WTC11 (cell line): Measurements from ENCODE around the gene KCNMA1. TPM values are rescaled to one million over a fixed set of nuclear protein-coding genes. Genes with fewer than 3 reads are reported as not detected.

Experiments
- ATAC-seq: fragments of 200-7000 bp; cut with Tn5 transposase; 2 replicates; pipeline ENCODE4 v1.10.0; 2021; ENCODE audit warnings: mild to moderate bottlenecking, moderate library complexity
- CTCF ChIA-PET: fragments of 300-600 bp; sonication (Branson Sonifier 250); formaldehyde crosslinking; loops from one replicate; lab custom pipeline; 2021; ENCODE audit warnings: antibody characterized with exemption; lab: Charles Lee
- POLR2A ChIA-PET: fragments of 350-600 bp; sonication (Branson Sonifier 250); formaldehyde crosslinking; loops from one replicate; lab custom pipeline; 2021; ENCODE audit warnings: antibody characterized with exemption; lab: Charles Lee
- DNase-seq: peaks from one replicate; pipeline ENCODE4 v3.0.0; 2021; ENCODE audit warnings: low spot score
- H3K27ac Mint-ChIP-seq: 2 replicates; pipeline ENCODE4 v1.8.0; 2021; ENCODE audit warnings: mixed read lengths
- H3K27me3 Mint-ChIP-seq: 2 replicates; pipeline ENCODE4 v1.8.0; 2021; ENCODE audit warnings: low read depth, mild to moderate bottlenecking, moderate library complexity, mixed read lengths
- H3K36me3 Mint-ChIP-seq: 2 replicates; pipeline ENCODE4 v1.8.0; 2021; ENCODE audit warnings: mixed read lengths
- H3K4me1 Mint-ChIP-seq: 2 replicates; pipeline ENCODE4 v1.8.0; 2022; ENCODE audit warnings: mixed read lengths
- H3K4me3 Mint-ChIP-seq: 2 replicates; pipeline ENCODE4 v1.8.0; 2021; ENCODE audit warnings: mild to moderate bottlenecking, moderate library complexity, mixed read lengths
- H3K9me3 Mint-ChIP-seq: 2 replicates; pipeline ENCODE4 v1.8.0; 2021; ENCODE audit warnings: mixed read lengths
- CBFB ChIP-seq: sonication (generic); formaldehyde crosslinking; IDR thresholded peaks from 2 replicates; pipeline ENCODE4 v1.8.1; 2022; ENCODE audit warnings: mild to moderate bottlenecking, low read depth, missing genetic modification reagents
- ELF4 ChIP-seq: sonication (generic); formaldehyde crosslinking; IDR thresholded peaks from 2 replicates; pipeline ENCODE4 v1.8.1; 2022; ENCODE audit warnings: low read depth, mild to moderate bottlenecking, moderate library complexity, missing genetic modification reagents
- FOXJ3 ChIP-seq: sonication (generic); formaldehyde crosslinking; IDR thresholded peaks from 2 replicates; pipeline ENCODE4 v1.9.0; 2021; ENCODE audit warnings: missing genetic modification reagents, mild to moderate bottlenecking, borderline replicate concordance
- GABPB1 ChIP-seq: sonication (generic); formaldehyde crosslinking; IDR thresholded peaks from 2 replicates; pipeline ENCODE4 v1.8.1; 2023; ENCODE audit warnings: mild to moderate bottlenecking, missing genetic modification reagents
- GTF2I ChIP-seq: fragments of 250-450 bp; sonication (Bioruptor Pico); conservative IDR thresholded peaks from 2 replicates; pipeline ENCODE4 v1.4.0; 2021; ENCODE audit warnings: mild to moderate bottlenecking
- NFATC4 ChIP-seq: fragments of 250-450 bp; sonication (Bioruptor Pico); IDR thresholded peaks from 2 replicates; pipeline ENCODE4 v1.9.0; 2021; ENCODE audit warnings: mild to moderate bottlenecking
- NR2C2 ChIP-seq: sonication (generic); formaldehyde crosslinking; IDR thresholded peaks from 2 replicates; pipeline ENCODE4 v1.8.0; 2022; ENCODE audit warnings: mild to moderate bottlenecking, missing genetic modification reagents
- OVOL2 ChIP-seq: fragments of 250-450 bp; sonication (Bioruptor Pico); IDR thresholded peaks from 2 replicates; pipeline ENCODE4 v1.9.0; 2021; ENCODE audit warnings: mild to moderate bottlenecking, borderline replicate concordance
- PRRX2 ChIP-seq: fragments of 250-450 bp; sonication (Bioruptor Pico); IDR thresholded peaks from 2 replicates; pipeline ENCODE4 v1.8.0; 2021; ENCODE audit warnings: mild to moderate bottlenecking
- SMAD3 ChIP-seq: sonication (generic); formaldehyde crosslinking; IDR thresholded peaks from 2 replicates; pipeline ENCODE4 v1.8.0; 2022; ENCODE audit warnings: missing genetic modification reagents, mild to moderate bottlenecking, borderline replicate concordance
- SP1 ChIP-seq: sonication (generic); formaldehyde crosslinking; conservative IDR thresholded peaks from 2 replicates; pipeline ENCODE4 v1.8.1; 2022; ENCODE audit warnings: missing genetic modification reagents
- TEAD1 ChIP-seq: sonication (generic); formaldehyde crosslinking; IDR thresholded peaks from 2 replicates; pipeline ENCODE4 v1.8.0; 2022; ENCODE audit warnings: mild to moderate bottlenecking, missing genetic modification reagents
- TP53 ChIP-seq: sonication (generic); formaldehyde crosslinking; IDR thresholded peaks from 2 replicates; pipeline ENCODE4 v1.8.1; 2023; ENCODE audit warnings: mild to moderate bottlenecking, missing genetic modification reagents
- ZNF232 ChIP-seq: sonication (generic); formaldehyde crosslinking; IDR thresholded peaks from 2 replicates; pipeline ENCODE4 v1.8.0; 2022; ENCODE audit warnings: mild to moderate bottlenecking, missing genetic modification reagents
- ZNF416 ChIP-seq: fragments of 250-450 bp; sonication (Bioruptor Pico); IDR thresholded peaks from 2 replicates; pipeline ENCODE4 v1.9.0; 2021; ENCODE audit warnings: mild to moderate bottlenecking, inconsistent platforms
- ZNF671 ChIP-seq: fragments of 250-450 bp; sonication (Bioruptor Pico); IDR thresholded peaks from 2 replicates; pipeline ENCODE4 v1.8.0; 2021; ENCODE audit warnings: mild to moderate bottlenecking
- total RNA-seq: library from RNA; stranded (reverse); gene quantifications from 3 replicates; pipeline ENCODE4 v1.2.3, GENCODE V29; 2021
- TF ChIP-seq, protein P1 (sequence below): sonication (generic); formaldehyde crosslinking; IDR thresholded peaks from 2 replicates; pipeline ENCODE4 v1.8.1; 2022; ENCODE audit warnings: missing genetic modification reagents, borderline replicate concordance
- TF ChIP-seq, protein P2 (sequence below): fragments of 250-450 bp; sonication (Bioruptor Pico); IDR thresholded peaks from 2 replicates; pipeline ENCODE4 v1.9.0; 2021; ENCODE audit warnings: mild to moderate bottlenecking
- TF ChIP-seq, protein P3 (sequence below): sonication (generic); formaldehyde crosslinking; IDR thresholded peaks from 2 replicates; pipeline ENCODE4 v1.8.0; 2023; ENCODE audit warnings: missing genetic modification reagents, mild to moderate bottlenecking, borderline replicate concordance
- TF ChIP-seq, protein P4 (sequence below): sonication (generic); formaldehyde crosslinking; IDR thresholded peaks from 2 replicates; pipeline ENCODE4 v1.8.0; 2023; ENCODE audit warnings: mild to moderate bottlenecking, missing genetic modification reagents
- TF ChIP-seq, protein P5 (sequence below): sonication (generic); formaldehyde crosslinking; conservative IDR thresholded peaks from 2 replicates; pipeline ENCODE4 v1.8.1; 2022; ENCODE audit warnings: mild to moderate bottlenecking, missing genetic modification reagents

Gene KCNMA1
- total RNA-seq, 1 experiment from 2014 or later, result 7.3 TPM

DNA sequence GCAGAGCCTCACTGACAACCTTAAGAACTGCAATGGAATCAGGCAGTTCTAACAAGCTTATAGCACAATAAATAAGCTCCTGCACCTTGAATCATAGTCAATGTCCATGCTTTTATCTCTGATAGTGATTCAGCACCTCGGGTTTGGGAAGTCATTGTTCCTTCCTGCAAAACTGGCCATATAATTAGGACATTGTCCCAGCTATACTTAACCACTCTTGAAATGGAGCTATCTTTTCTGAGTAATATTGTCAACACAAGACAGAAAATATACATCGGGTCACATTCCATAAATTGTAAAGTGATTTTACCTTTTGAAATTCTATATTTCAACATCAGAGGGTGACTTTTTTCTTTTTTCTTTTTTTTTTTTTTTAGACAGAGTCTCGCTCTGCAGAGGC lies 682.8 kb downstream of the KCNMA1 start:
- ATAC-seq (no peak), DNase-seq (no peak)
- H3K27ac Mint-ChIP-seq, result no peak overlapping the region
- CTCF ChIA-PET, result no interaction called here
- POLR2A ChIA-PET, result no interaction called here
- H3K4me1 Mint-ChIP-seq, result no peaks in the 10 kb centered on the region
- H3K27me3 Mint-ChIP-seq, result no peaks in the 10 kb centered on the region
- no peak overlapping the region for H3K4me3 Mint-ChIP-seq
- H3K36me3 Mint-ChIP-seq, result peaks cover 3% of the 10 kb centered on the region; the same call in 1 of the 2 replicates
- TF ChIP-seq, protein P1, sequence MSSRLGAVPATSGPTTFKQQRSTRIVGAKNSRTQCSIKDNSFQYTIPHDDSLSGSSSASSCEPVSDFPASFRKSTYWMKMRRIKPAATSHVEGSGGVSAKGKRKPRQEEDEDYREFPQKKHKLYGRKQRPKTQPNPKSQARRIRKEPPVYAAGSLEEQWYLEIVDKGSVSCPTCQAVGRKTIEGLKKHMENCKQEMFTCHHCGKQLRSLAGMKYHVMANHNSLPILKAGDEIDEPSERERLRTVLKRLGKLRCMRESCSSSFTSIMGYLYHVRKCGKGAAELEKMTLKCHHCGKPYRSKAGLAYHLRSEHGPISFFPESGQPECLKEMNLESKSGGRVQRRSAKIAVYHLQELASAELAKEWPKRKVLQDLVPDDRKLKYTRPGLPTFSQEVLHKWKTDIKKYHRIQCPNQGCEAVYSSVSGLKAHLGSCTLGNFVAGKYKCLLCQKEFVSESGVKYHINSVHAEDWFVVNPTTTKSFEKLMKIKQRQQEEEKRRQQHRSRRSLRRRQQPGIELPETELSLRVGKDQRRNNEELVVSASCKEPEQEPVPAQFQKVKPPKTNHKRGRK, result no peak
- TF ChIP-seq SP1 (CRISPR knock-in tag) (no peak), GABPB1 (no peak), OVOL2 (no peak), TEAD1 (CRISPR knock-in tag) (no peak), GTF2I (no peak), ZNF416 (no peak), NFATC4 (CRISPR knock-in tag) (no peak), ELF4 (CRISPR knock-in tag) (no peak), CBFB (CRISPR knock-in tag) (no peak), ZNF671 (no peak), PRRX2 (CRISPR knock-in tag) (no peak)
- TF ChIP-seq, protein P2, sequence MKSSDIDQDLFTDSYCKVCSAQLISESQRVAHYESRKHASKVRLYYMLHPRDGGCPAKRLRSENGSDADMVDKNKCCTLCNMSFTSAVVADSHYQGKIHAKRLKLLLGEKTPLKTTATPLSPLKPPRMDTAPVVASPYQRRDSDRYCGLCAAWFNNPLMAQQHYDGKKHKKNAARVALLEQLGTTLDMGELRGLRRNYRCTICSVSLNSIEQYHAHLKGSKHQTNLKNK (CRISPR knock-in tag), result no peak
- TF ChIP-seq, protein P3, sequence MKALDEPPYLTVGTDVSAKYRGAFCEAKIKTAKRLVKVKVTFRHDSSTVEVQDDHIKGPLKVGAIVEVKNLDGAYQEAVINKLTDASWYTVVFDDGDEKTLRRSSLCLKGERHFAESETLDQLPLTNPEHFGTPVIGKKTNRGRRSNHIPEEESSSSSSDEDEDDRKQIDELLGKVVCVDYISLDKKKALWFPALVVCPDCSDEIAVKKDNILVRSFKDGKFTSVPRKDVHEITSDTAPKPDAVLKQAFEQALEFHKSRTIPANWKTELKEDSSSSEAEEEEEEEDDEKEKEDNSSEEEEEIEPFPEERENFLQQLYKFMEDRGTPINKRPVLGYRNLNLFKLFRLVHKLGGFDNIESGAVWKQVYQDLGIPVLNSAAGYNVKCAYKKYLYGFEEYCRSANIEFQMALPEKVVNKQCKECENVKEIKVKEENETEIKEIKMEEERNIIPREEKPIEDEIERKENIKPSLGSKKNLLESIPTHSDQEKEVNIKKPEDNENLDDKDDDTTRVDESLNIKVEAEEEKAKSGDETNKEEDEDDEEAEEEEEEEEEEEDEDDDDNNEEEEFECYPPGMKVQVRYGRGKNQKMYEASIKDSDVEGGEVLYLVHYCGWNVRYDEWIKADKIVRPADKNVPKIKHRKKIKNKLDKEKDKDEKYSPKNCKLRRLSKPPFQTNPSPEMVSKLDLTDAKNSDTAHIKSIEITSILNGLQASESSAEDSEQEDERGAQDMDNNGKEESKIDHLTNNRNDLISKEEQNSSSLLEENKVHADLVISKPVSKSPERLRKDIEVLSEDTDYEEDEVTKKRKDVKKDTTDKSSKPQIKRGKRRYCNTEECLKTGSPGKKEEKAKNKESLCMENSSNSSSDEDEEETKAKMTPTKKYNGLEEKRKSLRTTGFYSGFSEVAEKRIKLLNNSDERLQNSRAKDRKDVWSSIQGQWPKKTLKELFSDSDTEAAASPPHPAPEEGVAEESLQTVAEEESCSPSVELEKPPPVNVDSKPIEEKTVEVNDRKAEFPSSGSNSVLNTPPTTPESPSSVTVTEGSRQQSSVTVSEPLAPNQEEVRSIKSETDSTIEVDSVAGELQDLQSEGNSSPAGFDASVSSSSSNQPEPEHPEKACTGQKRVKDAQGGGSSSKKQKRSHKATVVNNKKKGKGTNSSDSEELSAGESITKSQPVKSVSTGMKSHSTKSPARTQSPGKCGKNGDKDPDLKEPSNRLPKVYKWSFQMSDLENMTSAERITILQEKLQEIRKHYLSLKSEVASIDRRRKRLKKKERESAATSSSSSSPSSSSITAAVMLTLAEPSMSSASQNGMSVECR (CRISPR knock-in tag), result no peak
- peaks cover 6% of the 10 kb centered on the region for H3K9me3 Mint-ChIP-seq

DNA sequence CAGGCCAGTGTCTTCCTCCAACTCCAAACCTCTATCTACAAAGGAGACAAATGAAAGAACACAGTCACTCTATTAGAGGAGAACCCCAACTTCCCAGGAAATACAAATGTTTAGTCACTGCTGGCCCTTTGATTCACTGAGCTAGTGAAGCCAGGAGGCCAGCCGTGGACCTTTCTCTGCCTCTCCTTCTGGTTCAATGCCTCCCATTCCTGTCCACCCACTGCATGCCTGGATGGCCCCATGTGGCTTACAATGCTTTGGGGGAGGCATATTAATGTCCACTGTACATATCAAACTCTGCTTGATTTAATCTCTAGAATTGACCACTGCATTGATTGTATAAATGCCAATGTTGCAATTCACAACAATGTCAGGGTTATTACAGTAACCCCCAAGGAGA lies 687.3 kb downstream of the KCNMA1 start:
- no peak for TF ChIP-seq ZNF232 (CRISPR knock-in tag)
- TF ChIP-seq FOXJ3, result no peak
- no peak for TF ChIP-seq SMAD3 (CRISPR knock-in tag)
- TF ChIP-seq, protein P3 (CRISPR knock-in tag), result no peak
- TF ChIP-seq TP53, result no peak
- TF ChIP-seq NR2C2 (CRISPR knock-in tag), result no peak
- TF ChIP-seq, protein P4, sequence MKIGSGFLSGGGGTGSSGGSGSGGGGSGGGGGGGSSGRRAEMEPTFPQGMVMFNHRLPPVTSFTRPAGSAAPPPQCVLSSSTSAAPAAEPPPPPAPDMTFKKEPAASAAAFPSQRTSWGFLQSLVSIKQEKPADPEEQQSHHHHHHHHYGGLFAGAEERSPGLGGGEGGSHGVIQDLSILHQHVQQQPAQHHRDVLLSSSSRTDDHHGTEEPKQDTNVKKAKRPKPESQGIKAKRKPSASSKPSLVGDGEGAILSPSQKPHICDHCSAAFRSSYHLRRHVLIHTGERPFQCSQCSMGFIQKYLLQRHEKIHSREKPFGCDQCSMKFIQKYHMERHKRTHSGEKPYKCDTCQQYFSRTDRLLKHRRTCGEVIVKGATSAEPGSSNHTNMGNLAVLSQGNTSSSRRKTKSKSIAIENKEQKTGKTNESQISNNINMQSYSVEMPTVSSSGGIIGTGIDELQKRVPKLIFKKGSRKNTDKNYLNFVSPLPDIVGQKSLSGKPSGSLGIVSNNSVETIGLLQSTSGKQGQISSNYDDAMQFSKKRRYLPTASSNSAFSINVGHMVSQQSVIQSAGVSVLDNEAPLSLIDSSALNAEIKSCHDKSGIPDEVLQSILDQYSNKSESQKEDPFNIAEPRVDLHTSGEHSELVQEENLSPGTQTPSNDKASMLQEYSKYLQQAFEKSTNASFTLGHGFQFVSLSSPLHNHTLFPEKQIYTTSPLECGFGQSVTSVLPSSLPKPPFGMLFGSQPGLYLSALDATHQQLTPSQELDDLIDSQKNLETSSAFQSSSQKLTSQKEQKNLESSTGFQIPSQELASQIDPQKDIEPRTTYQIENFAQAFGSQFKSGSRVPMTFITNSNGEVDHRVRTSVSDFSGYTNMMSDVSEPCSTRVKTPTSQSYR (CRISPR knock-in tag), result no peak
- TF ChIP-seq, protein P5, sequence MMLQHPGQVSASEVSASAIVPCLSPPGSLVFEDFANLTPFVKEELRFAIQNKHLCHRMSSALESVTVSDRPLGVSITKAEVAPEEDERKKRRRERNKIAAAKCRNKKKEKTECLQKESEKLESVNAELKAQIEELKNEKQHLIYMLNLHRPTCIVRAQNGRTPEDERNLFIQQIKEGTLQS, result no peak
- TF ChIP-seq NFATC4 (CRISPR knock-in tag), result no peak
- TF ChIP-seq, all 79 proteins: peak for 0
- H3K27me3 Mint-ChIP-seq, result no peaks in the 10 kb centered on the region
- H3K27ac Mint-ChIP-seq, result no peak overlapping the region
- ChIA-PET CTCF (no interaction called here), POLR2A (no interaction called here)
- H3K36me3 Mint-ChIP-seq, result no peaks in the 10 kb centered on the region
- ATAC-seq (no peak), DNase-seq (no peak)
- no peaks in the 10 kb centered on the region for H3K4me1 Mint-ChIP-seq
- H3K9me3 Mint-ChIP-seq, result no peaks in the 10 kb centered on the region
- H3K4me3 Mint-ChIP-seq, result no peak overlapping the region
